Kidney (tissue), 14 donors: ENCODE results near the gene DNHD1. TPM values are rescaled to one million over a fixed set of nuclear protein-coding genes. Genes with fewer than 3 reads are reported as not detected.

Experiments
- DNase-seq, 5 donors: peaks; one replicate each; pipeline ENCODE4 v3.0.0-alpha.2; 2013 to 2020
- FAIRE-seq: peaks from 2 replicates; lab custom pipeline; 2012; peaks lifted over from hg19 to GRCh38; lab: Jason Lieb, UNC
- H3K27ac ChIP-seq, 2 donors: one replicate each; pipeline ENCODE4 v1.7.0; 2013; ENCODE audit warnings: low read depth in 2 of 2, low read length in 2 of 2, inconsistent platforms in 1 of 2
- H3K27me3 ChIP-seq: one replicate; pipeline ENCODE4 v1.7.1; 2013; ENCODE audit warnings: low read length, inconsistent platforms; ENCODE audit not compliant: control insufficient read depth, insufficient read depth
- H3K36me3 ChIP-seq, 3 donors: one replicate each; pipeline versions ENCODE4 v1.7.0 to v1.7.1; 2013; ENCODE audit warnings: low read length in 3 of 3, control low read depth in 1 of 3, inconsistent platforms in 1 of 3; ENCODE audit not compliant: insufficient read depth in 3 of 3, control insufficient read depth in 2 of 3
- H3K4me1 ChIP-seq, 3 donors: one replicate each; pipeline versions ENCODE4 v1.7.0 to v1.7.1; 2013; ENCODE audit warnings: low read length in 3 of 3, inconsistent platforms in 1 of 3, low read depth in 1 of 3; ENCODE audit not compliant: control insufficient read depth in 2 of 3, insufficient read depth in 2 of 3
- H3K4me3 ChIP-seq, 3 donors: one replicate each; pipeline versions ENCODE4 v1.7.0 to v1.8.1; 2013; ENCODE audit warnings: low read length in 3 of 3, control low read depth in 1 of 3, inconsistent platforms in 1 of 3
- H3K9ac ChIP-seq, 3 donors: one replicate each; pipeline versions ENCODE4 v1.7.0 to v1.7.1; 2013; ENCODE audit warnings: low read length in 3 of 3, control low read depth in 1 of 3, inconsistent platforms in 1 of 3
- H3K9me3 ChIP-seq, 3 donors: one replicate each; pipeline versions ENCODE4 v1.7.0 to v1.7.1; 2013; ENCODE audit warnings: low read length in 3 of 3, control low read depth in 1 of 3, inconsistent platforms in 1 of 3; ENCODE audit not compliant: control insufficient read depth in 2 of 3, insufficient read depth in 1 of 3
- intact Hi-C: fragments of 100-400 bp; cut with DNase I; formaldehyde crosslinking; loops from one replicate; pipeline ENCODE4 v1.11.1; 2022
- polyA plus RNA-seq: library from polyadenylated mRNA; stranded (reverse); fragments of 350-450 nt; fragmentation: Illumina TruSeq; extraction: RNeasy Lipid Tissue Mini Kit (QIAGEN cat#74804); gene quantifications from one replicate; pipeline ENCODE4 v1.2.3, GENCODE V29; 2014; ENCODE audit warnings: low read depth, low replicate concordance; ENCODE audit not compliant: insufficient read depth
- total RNA-seq: library from RNA; stranded (reverse); fragmentation: NEBNext Ultra II Directional; extraction: Animal tissue kit (Norgen Biotek cat#: 25700); gene quantifications from one replicate; pipeline ENCODE4 v1.2.1, GENCODE V29; 2021
- TF ChIP-seq, protein P1 (sequence below): IDR thresholded peaks from 3 replicates; pipeline ENCODE4 v1.5.1; 2012; ENCODE audit warnings: mild to moderate bottlenecking, moderate library complexity, borderline replicate concordance; ENCODE audit not compliant: insufficient read depth; ENCODE audit errors: extremely low read depth
- donor health status: control.
- donor health status: control.
- donor health status: control.
- donor health status: control.
- donor health status: control.
- donor health status: DM: yes; HTN: yes; CAD: no.
- donor health status: Normal renal cell carcinoma (clear cell type).

Gene DNHD1
- total and polyA plus RNA-seq, 2 donors from 2014 or later: 3.5 to 10.1 TPM

DNA sequence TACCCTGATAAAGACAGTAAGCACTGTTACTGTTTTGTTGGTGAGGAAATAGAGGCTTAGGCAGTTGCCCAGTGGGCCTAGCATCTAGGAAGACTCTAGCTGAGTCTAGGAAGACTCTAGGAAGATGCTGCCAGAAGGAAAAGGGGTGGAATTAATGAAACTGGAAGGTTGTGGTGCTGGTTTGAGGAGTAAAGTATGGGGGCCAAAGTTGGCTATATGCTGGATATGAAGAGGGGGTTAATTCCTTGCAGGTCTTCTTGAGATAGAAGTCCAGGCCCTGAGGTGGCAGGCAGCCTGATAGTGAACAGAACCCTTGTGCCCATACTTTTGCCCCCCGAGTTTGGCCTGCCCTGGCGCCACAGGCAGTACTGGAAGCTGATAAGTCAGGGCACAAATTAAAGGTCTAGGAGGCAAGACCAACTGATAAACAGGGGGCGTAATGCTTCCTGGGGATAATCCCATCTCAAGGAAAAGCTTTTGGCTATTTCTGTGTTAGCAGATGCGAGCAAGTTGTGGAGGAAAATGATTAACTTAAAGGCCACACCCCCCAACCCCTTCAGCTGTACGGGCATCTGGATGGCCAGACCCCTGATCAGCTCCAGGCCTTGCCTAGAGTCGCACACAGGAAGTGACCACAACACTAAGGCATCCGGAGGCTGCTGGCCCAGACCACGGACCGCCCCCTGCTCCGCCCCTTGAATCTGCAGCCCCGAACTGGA lies 109.5 kb downstream of the DNHD1 start:
- no peaks in the 10 kb centered on the region for H3K9me3 ChIP-seq
- H3K27ac ChIP-seq: peak overlapping the region; percentile 82 to 90
- DNase-seq (peak; percentile 96 to 98 (median 97)), FAIRE-seq (peak; percentile 76)
- peaks cover 5 to 52% (median 28%) of the 10 kb centered on the region in 3 donors for H3K4me1 ChIP-seq
- H3K9ac ChIP-seq: peak overlapping the region; percentile 6 to 91 (median 61)
- peaks cover 20 to 37% (median 27%) of the 10 kb centered on the region in 3 donors for H3K36me3 ChIP-seq
- TF ChIP-seq, protein P1, sequence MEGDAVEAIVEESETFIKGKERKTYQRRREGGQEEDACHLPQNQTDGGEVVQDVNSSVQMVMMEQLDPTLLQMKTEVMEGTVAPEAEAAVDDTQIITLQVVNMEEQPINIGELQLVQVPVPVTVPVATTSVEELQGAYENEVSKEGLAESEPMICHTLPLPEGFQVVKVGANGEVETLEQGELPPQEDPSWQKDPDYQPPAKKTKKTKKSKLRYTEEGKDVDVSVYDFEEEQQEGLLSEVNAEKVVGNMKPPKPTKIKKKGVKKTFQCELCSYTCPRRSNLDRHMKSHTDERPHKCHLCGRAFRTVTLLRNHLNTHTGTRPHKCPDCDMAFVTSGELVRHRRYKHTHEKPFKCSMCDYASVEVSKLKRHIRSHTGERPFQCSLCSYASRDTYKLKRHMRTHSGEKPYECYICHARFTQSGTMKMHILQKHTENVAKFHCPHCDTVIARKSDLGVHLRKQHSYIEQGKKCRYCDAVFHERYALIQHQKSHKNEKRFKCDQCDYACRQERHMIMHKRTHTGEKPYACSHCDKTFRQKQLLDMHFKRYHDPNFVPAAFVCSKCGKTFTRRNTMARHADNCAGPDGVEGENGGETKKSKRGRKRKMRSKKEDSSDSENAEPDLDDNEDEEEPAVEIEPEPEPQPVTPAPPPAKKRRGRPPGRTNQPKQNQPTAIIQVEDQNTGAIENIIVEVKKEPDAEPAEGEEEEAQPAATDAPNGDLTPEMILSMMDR: no peak
- H3K27me3 ChIP-seq: no peaks in the 10 kb centered on the region
- H3K4me3 ChIP-seq: peak overlapping the region in 2 of 3 donors; percentile 2 to 91
- intact Hi-C loops: no loop called here

DNA sequence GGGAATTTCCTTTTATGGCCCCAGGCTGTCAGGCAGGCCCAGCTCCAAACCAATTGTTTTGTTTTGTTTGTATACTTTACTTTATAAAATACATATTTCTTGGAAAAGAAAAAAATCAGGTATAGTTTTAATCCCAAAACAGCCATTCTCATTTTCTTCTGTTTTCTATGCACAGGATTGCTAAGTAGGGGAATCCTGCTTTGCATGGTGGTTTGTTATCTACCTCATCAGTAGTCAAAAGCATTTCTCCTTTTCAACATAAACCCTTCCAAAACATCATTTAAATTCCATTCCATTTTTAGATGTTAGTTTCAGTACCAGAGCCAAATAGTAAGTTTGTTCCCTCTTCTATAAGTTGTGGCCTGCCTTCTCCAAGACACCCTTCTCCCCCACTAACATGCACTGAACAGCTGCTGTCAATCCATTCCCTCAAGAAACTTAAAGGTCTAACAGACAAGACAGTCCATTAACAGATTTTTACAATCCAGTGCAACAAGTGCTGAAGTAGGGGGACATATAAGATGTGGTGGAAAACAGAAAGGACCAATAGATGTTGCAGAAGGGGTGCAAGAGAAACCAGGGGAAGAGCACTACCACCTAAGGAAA lies 110.2 kb downstream of the DNHD1 start:
- peak overlapping the region; percentile 4 to 71 (median 15) for H3K9ac ChIP-seq
- FAIRE-seq: no peak
- intact Hi-C loops: no loop called here

DNA sequence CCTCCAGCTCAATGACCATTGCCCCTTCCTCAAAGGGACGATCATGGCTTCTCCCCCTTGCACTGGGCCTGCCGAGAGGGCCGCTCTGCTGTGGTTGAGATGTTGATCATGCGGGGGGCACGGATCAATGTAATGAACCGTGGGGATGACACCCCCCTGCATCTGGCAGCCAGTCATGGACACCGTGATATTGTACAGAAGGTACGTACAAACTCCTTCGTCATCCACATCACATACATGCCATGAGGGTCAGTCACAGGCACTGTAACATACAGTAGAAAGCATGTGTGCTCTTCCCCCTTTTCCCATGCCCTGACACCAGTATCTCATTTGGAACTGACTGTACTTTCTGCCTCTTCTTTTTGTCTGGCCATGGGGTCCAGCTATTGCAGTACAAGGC lies 110.9 kb downstream of the DNHD1 start:
- DNase-seq (peak in 3 of 5 donors; percentile 5 to 51 (median 45)), FAIRE-seq (no peak)
- no peaks in the 10 kb centered on the region for H3K27me3 ChIP-seq
- no peaks in the 10 kb centered on the region for H3K9me3 ChIP-seq
- H3K36me3 ChIP-seq: peaks cover 20 to 37% (median 27%) of the 10 kb centered on the region in 3 donors
- peak overlapping the region in 1 of 2 donors; percentile 88 for H3K27ac ChIP-seq
- TF ChIP-seq, protein P1: no peak
- intact Hi-C loops: no loop called here
- H3K9ac ChIP-seq: peak overlapping the region in 1 of 3 donors; percentile 4
- no peak overlapping the region for H3K4me3 ChIP-seq
- peaks cover 5 to 44% (median 31%) of the 10 kb centered on the region in 3 donors for H3K4me1 ChIP-seq

More for the DNA sequence above, 110.2 kb downstream of the DNHD1 start:
- peak in 3 of 5 donors; percentile 5 to 62 (median 23) for DNase-seq
- H3K4me1 ChIP-seq: peaks cover 5 to 45% (median 28%) of the 10 kb centered on the region in 3 donors
- peaks cover 20 to 37% (median 27%) of the 10 kb centered on the region in 3 donors for H3K36me3 ChIP-seq
- H3K27me3 ChIP-seq: no peaks in the 10 kb centered on the region
- no peaks in the 10 kb centered on the region for H3K9me3 ChIP-seq
- H3K27ac ChIP-seq: peak overlapping the region; percentile 47 to 88
- H3K4me3 ChIP-seq: peak overlapping the region in 2 of 3 donors; percentile 0 to 26
- TF ChIP-seq, protein P1: no peak
